ENCODE measurements around the gene ZNF814.
A peak's percentile ranks its signal among the peaks of the same experiment; 100 is the strongest.
"Not testable (repeated sequence)": the region's sequence is repeated elsewhere in the genome, so short reads cannot be mapped to it uniquely, and the experiment has no call there.

The ZNF814 gene

DNA sequence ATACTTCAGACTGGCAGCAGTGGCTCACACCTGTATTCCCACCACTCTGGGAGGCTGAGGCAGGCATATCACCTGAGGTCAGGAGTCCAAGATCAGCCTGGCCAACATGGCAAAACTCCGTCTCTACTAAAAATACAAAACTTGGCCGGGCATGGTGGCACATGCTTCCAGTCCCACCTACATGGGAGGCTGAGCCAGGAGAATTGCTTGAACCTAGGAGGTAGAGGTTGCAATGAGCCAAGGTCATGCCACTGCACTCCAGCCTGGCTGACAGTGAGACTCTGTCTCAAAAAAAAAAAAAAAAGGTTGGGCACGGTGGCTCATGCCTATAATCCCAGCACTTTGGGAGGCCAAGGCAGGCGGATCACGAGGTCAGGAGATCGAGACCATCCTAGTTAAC, 19.2 kb downstream of the ZNF814 start:
- intact Hi-C loops (cut with DNase I); DNase-seq: not testable (repeated sequence)

GRCh38 chr19:57867868-57868492, 20.9 kb downstream of the ZNF814 start:
- intact Hi-C loops (cut with DNase I) = no loop called here
- DNase-seq = no peak

- intact Hi-C loops (cut with DNase I); DNase-seq: not testable (repeated sequence)
Measured at GRCh38 chr19:57862351-57862750, 26.5 kb downstream of the ZNF814 start.

- DNase-seq; intact Hi-C loops (cut with DNase I): not testable (repeated sequence)
Measured at GRCh38 chr19:57854117-57854516, 34.7 kb downstream of the ZNF814 start.

DNA sequence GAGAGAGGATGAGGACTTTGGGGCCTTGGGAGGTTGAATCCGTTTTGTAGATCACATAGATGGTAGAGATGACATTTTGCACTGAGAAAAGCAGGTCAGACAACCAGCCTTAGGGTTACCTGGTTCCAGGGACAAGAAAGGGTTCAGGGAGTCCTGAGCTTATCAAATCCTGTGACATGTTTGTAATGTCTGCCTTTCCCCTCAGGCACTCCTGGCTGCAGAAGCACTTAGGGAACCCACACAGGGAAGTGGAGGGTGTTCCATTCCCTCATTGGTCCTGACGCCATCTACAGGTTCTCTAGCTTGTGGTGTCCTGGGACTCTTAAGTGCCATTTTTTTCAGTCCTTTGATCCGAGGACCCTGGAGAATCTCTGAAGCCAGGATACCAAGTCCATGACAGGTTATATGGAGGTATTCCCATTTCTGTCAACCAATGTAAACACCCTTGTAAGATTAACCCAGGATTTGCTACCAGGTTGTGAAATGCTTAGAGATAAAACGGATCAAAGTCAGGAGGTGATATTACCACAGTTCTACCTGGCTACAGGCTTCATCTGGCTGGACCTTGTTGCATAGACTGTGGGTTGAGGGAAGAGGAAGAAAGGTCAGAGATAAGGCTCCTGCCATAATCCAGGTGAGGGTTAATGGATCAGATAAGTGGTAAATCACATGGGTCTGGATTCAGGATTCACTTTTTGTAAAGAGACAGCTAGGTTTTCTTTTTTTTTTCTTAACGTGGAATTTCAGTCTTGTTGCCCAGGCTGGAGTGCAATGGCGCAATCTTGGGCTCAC, 36.8 kb downstream of the ZNF814 start:
- DNase-seq; intact Hi-C loops (cut with DNase I): not testable (repeated sequence)

- intact Hi-C loops (cut with DNase I) = no loop called here
- no peak for DNase-seq
Measured at GRCh38 chr19:57850553-57851017, 38.3 kb downstream of the ZNF814 start.

- DNase-seq = peak; percentile 58 to 90 (median 82)
- intact Hi-C loops (cut with DNase I) = not testable (repeated sequence)
Measured at GRCh38 chr19:57849666-57850473, 39.0 kb downstream of the ZNF814 start, which contains the start of gene ZNF587. TSS of gene ZNF587 (plus strand) at chr19:57849859. CDS start at chr19:57850039, 180 bp downstream.

GRCh38 chr19:57849162-57849665, 39.6 kb downstream of the ZNF814 start:
- intact Hi-C loops (cut with DNase I); DNase-seq: not testable (repeated sequence)

DNA sequence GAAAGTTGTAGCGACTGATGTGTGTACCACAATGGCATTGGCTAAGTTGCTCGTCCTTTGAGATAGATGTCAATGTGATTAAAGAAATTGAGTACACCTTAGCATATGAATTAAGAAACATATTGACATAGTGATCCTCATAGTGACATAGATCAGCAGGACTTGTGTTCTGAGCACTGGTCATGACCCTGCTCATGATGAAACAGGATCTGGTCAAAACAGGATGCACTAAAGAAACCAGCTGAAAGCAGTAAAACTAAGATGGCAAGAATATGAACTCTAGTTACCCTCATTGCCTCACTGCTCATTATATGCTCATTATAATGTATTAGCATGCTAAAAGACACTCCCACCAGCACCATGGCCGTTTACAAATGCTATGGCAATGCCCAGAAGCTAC, 41.7 kb downstream of the ZNF814 start:
- intact Hi-C loops (cut with DNase I); DNase-seq: not testable (repeated sequence)

- intact Hi-C loops (cut with DNase I) = no loop called here
- DNase-seq = peak in 2 of 42 donors; percentile 15 to 41
Measured at GRCh38 chr19:57841122-57841763, 47.6 kb downstream of the ZNF814 start.

DNA sequence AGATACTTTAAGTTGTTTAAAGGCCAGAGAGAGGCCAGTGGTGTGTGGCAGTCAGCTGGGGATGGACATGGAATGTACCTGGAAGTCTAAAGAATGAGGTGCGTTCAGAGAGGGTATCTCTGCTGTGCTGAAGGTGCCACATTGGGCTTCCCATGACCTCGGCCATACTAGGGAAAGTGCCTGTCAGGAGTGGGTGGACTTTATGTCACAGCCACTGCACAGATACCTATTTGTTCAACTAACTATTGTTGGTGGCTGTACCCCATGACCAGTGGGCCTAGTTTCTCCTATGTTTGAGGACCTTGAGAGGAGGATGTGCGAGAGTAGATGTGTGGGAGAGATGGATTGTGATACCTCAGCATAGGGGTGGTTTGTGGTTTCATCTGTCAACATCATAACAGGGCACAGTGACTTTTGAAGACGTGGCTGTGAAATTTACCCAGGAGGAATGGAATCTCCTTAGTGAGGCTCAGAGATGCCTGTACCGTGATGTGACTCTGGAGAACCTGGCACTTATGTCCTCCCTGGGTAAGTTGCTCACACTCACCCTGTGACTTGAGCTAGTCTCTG, 50.1 kb downstream of the ZNF814 start:
- intact Hi-C loops (cut with DNase I); DNase-seq: not testable (repeated sequence)

DNA sequence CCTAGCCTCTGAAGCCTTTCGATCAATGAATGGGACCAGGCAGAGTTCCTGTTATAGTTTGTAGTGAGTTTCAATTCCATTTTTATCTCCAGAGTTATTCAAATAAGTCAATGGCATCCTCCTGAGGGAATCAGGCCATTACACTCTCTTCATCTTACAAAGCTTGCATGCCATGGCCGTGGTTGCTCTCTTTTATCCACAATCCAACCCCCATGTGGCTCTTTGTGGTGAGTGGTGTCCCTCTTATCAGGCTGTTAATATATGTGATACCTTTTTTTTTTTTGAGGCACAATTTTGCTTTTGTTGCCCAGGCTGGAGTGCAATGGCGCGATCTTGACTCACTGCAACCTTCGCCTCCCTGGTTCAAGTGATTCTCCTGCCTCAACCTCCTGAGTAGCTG, 51.8 kb downstream of the ZNF814 start:
- intact Hi-C loops (cut with DNase I); DNase-seq: not testable (repeated sequence)

- intact Hi-C loops (cut with DNase I) = no loop called here
Measured at GRCh38 chr19:57830071-57830602, 58.7 kb downstream of the ZNF814 start, which contains the start of gene ZNF587B. TSS of gene ZNF587B (plus strand) at chr19:57830299. CDS start at chr19:57830529, 230 bp downstream.

GRCh38 chr19:57829316-57829715, 59.5 kb downstream of the ZNF814 start:
- DNase-seq = no peak
- intact Hi-C loops (cut with DNase I) = no loop called here

More at GRCh38 chr19:57830071-57830602, 58.7 kb downstream of the ZNF814 start, which contains the start of gene ZNF587B:
- DNase-seq = peak; percentile 47 to 89 (median 76)

- no peak for DNase-seq
- intact Hi-C loops (cut with DNase I) = no loop called here
Measured at GRCh38 chr19:57825511-57825910, 63.3 kb downstream of the ZNF814 start.

GRCh38 chr19:57823608-57824007, 65.2 kb downstream of the ZNF814 start:
- intact Hi-C loops (cut with DNase I); DNase-seq: not testable (repeated sequence)

DNA sequence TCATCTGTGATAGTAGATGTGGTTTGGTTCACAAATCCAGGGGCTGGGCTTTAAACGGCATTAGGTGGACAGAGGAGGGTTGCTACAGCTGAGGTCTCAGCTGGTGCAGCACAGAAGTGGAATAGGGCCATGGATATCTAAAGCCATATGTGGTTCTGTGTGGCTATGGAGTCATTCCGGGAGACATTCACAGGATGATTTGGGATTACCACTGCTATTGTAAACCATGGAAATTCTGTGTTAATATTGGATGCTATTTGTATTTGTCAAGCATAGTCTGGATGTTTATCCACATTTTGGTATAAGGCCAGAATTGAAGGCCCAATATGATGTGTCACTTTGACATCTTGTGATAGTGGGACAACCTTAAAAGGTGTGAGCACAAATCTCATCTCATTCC, 65.7 kb downstream of the ZNF814 start:
- DNase-seq; intact Hi-C loops (cut with DNase I): not testable (repeated sequence)

- DNase-seq; intact Hi-C loops (cut with DNase I): not testable (repeated sequence)
Measured at GRCh38 chr19:57821501-57821900, 67.3 kb downstream of the ZNF814 start.
